Measurements from ENCODE around the gene SH2D3A. TPM values are rescaled to one million over a fixed set of nuclear protein-coding genes. Genes with fewer than 3 reads are reported as not detected.

SH2D3A gene
- total RNA-seq, 6 experiments from 2014 or later: not detected

DNA sequence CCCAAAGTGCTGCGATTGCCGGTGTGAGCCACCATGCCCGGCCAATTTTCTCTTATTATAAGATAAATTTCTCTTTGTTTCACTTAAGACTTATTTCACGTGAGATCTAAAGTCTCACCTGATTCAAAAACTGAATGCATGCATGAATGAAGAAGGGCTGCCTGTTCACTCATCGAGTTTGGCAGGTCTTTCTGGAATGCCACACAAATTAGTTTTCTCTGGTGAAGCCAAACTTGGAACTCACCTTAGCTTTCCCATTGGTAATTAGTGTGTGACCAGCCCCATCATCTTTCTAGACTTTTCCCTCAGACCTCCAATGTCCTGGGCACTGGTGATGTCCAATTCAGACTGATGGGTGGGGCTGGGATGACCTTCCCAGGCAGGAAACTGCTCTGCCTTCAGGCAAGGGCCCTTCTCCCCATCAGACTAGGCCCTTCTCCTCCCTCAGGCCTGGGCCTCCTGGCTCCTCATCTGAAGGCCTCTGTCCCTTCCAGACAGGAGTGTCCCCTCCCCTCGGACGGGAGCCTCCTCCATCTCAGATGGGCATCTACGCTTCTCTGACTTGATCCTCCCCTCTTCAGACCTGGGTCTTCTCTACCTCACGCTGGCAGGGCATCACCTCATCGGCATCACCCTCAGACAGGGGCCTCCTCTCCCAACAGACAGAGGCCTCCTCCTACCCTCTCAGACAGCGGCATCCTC lies 61.2 kb downstream of the SH2D3A start:
- Mint-ChIP-seq H3K4me1 (ENCODE audit: low read depth) (no peaks in the 10 kb centered on the region), H3K27ac (no peak overlapping the region), H3K36me3 (ENCODE audit: low read depth) (no peaks in the 10 kb centered on the region), H3K9me3 (no peaks in the 10 kb centered on the region), H3K27me3 (ENCODE audit: insufficient read depth) (peaks cover 40% of the 10 kb centered on the region), H3K4me3 (no peak overlapping the region)
- TF ChIP-seq CTCF (IDR thresholded peaks at IDR 0.05): no peak
- DNase-seq: no peak

Small RNAs within 50 kb of the gene (microRNA-seq; reads per million reads assigned to microRNA genes)
- 4.6 reads per million for gene MIR6791

Other genes with a start within 250 kb of the SH2D3A start
- 1 to 10 TPM in 4 of 6 experiments, under 1 TPM in 2; 0.57 to 3.7 (median 3.2) TPM for gene TNFSF9, start 236.4 kb downstream of the SH2D3A start, total RNA-seq (2021; fragmentation: NEBNext Ultra II Directional; extraction: Animal tissue kit (Norgen Biotek cat#: 25700))
- not detected for gene CD70, start 176.3 kb downstream of the SH2D3A start, total RNA-seq (2021; fragmentation: NEBNext Ultra II Directional; extraction: Animal tissue kit (Norgen Biotek cat#: 25700))
- gene TNFSF14, start 97.3 kb downstream of the SH2D3A start, total RNA-seq (2021; fragmentation: NEBNext Ultra II Directional; extraction: Animal tissue kit (Norgen Biotek cat#: 25700)): not detected
- 1 to 10 TPM in 4 of 6 experiments, under 1 TPM in 2; 0.82 to 1.5 (median 1.2) TPM for gene C3, start 46.8 kb downstream of the SH2D3A start, total RNA-seq (2021; fragmentation: NEBNext Ultra II Directional; extraction: Animal tissue kit (Norgen Biotek cat#: 25700))
- 10 to 100 TPM; 52.2 to 60.5 (median 56.4) TPM for gene GPR108, start 29.9 kb downstream of the SH2D3A start, total RNA-seq (2021; fragmentation: NEBNext Ultra II Directional; extraction: Animal tissue kit (Norgen Biotek cat#: 25700))
- gene TRIP10, start 27.8 kb downstream of the SH2D3A start, total RNA-seq (2021; fragmentation: NEBNext Ultra II Directional; extraction: Animal tissue kit (Norgen Biotek cat#: 25700)): 10 to 100 TPM; 46.1 to 53.3 (median 48.8) TPM
- not detected for gene VAV1, start 5.3 kb upstream of the SH2D3A start, total RNA-seq (2021; fragmentation: NEBNext Ultra II Directional; extraction: Animal tissue kit (Norgen Biotek cat#: 25700))
- under 1 TPM in 4 of 6 experiments, not detected in 2; 0.14 to 0.33 (median 0.23) TPM for gene ADGRE1, start 120.1 kb upstream of the SH2D3A start, total RNA-seq (2021; fragmentation: NEBNext Ultra II Directional; extraction: Animal tissue kit (Norgen Biotek cat#: 25700))